GM19239 (cell line): ENCODE measurements around the gene RRBP1.
"Not testable (repeated sequence)": the region's sequence is repeated elsewhere in the genome, so short reads cannot be mapped to it uniquely, and the experiment has no call there.

Experiments used
- DNase-seq: peaks from one replicate; pipeline ENCODE4 v3.0.0; 2011; ENCODE audit warnings: low spot score; ENCODE audit not compliant: insufficient read length
- FAIRE-seq: peaks from 2 replicates; lab custom pipeline; 2011; peaks lifted over from hg19 to GRCh38; lab: Jason Lieb, UNC

Gene RRBP1

GRCh38 chr20:17667445-17667844 is 14.6 kb downstream of the RRBP1 start:
- DNase-seq = no peak
- no peak for FAIRE-seq

GRCh38 chr20:17666481-17666880 is 15.6 kb downstream of the RRBP1 start:
- no peak for DNase-seq
- no peak for FAIRE-seq

GRCh38 chr20:17665756-17666155 is 16.3 kb downstream of the RRBP1 start:
- FAIRE-seq = no peak
- no peak for DNase-seq

- DNase-seq (no peak), FAIRE-seq (no peak)
Measured at GRCh38 chr20:17664025-17664633, 17.9 kb downstream of the RRBP1 start.

GRCh38 chr20:17663486-17663885 is 18.6 kb downstream of the RRBP1 start:
- no peak for DNase-seq
- FAIRE-seq = no peak

- DNase-seq (no peak), FAIRE-seq (no peak)
Measured at GRCh38 chr20:17663040-17663399, 19.0 kb downstream of the RRBP1 start.

- DNase-seq (no peak), FAIRE-seq (no peak)
Measured at GRCh38 chr20:17662333-17663039, 19.6 kb downstream of the RRBP1 start.

GRCh38 chr20:17661121-17661744 is 20.8 kb downstream of the RRBP1 start:
- DNase-seq (no peak), FAIRE-seq (no peak)

- DNase-seq (no peak), FAIRE-seq (no peak)
Measured at GRCh38 chr20:17660667-17661066, 21.4 kb downstream of the RRBP1 start.

GRCh38 chr20:17659801-17660200 is 22.2 kb downstream of the RRBP1 start:
- DNase-seq (no peak), FAIRE-seq (no peak)

- FAIRE-seq = not testable (repeated sequence)
Measured at GRCh38 chr20:17659344-17659743, 22.7 kb downstream of the RRBP1 start.

GRCh38 chr20:17658648-17658993 is 23.4 kb downstream of the RRBP1 start:
- no peak for FAIRE-seq

More at GRCh38 chr20:17659344-17659743, 22.7 kb downstream of the RRBP1 start:
- DNase-seq = not testable (repeated sequence)

GRCh38 chr20:17657898-17658647 is 24.0 kb downstream of the RRBP1 start:
- no peak for FAIRE-seq
- DNase-seq = no peak

More at GRCh38 chr20:17658648-17658993, 23.4 kb downstream of the RRBP1 start:
- DNase-seq = no peak

- DNase-seq = no peak
- no peak for FAIRE-seq
Measured at GRCh38 chr20:17657079-17657825, 24.8 kb downstream of the RRBP1 start.

GRCh38 chr20:17655865-17656479 is 26.1 kb downstream of the RRBP1 start:
- FAIRE-seq = no peak
- no peak for DNase-seq

GRCh38 chr20:17655286-17655651 is 26.8 kb downstream of the RRBP1 start:
- FAIRE-seq (no peak), DNase-seq (no peak)

GRCh38 chr20:17654649-17655285 is 27.3 kb downstream of the RRBP1 start:
- FAIRE-seq (no peak), DNase-seq (no peak)

- DNase-seq = no peak
- no peak for FAIRE-seq
Measured at GRCh38 chr20:17653835-17654648, 28.0 kb downstream of the RRBP1 start.

GRCh38 chr20:17652411-17652810 is 29.6 kb downstream of the RRBP1 start:
- DNase-seq = no peak
- FAIRE-seq = no peak
